HepG2 (cell line): ENCODE data around the gene GRID1. TPM values are rescaled to one million over a fixed set of nuclear protein-coding genes. Genes with fewer than 3 reads are reported as not detected.

ENCODE experiments used
- ATAC-seq: fragments of 200-7000 bp; cut with Tn5 transposase; 3 replicates; pipeline ENCODE4 v1.9.1; 2020; ENCODE audit warnings: mild to moderate bottlenecking, moderate library complexity
- BruUV-seq: library from RNA; stranded (reverse); fragments of 400-500 nt; replicated peaks from 2 replicates; lab custom pipeline; 2021; lab: Mats Ljungman, UMichigan
- CTCF ChIA-PET: fragments of 300-600 bp; formaldehyde crosslinking; extraction: SDS; loops from one replicate; lab custom pipeline; 2021; ENCODE audit warnings: low total read pairs, inconsistent platforms, low intra/inter-chr PET ratio; lab: Yijun Ruan, JAX
- POLR2A ChIA-PET: fragments of 350-600 bp; sonication (Branson Sonifier 250); formaldehyde crosslinking; loops from one replicate; lab custom pipeline; 2020; ENCODE audit warnings: antibody characterized with exemption, inconsistent platforms; lab: Yijun Ruan, JAX
- DNase-seq: peaks from one replicate; pipeline ENCODE4 v3.0.0-alpha.2; 2015; ENCODE audit warnings: low spot score
- FAIRE-seq: peaks from 3 replicates; lab custom pipeline; 2011; peaks lifted over from hg19 to GRCh38; lab: Jason Lieb, UNC
- H2AFZ ChIP-seq: one replicate; pipeline ENCODE4 v1.6.1; 2011; ENCODE audit warnings: low read length, inconsistent platforms
- H3K27ac ChIP-seq: fragments of 300-600 bp; 3 replicates; pipeline ENCODE4 v1.8.0; 2011; ENCODE audit warnings: mixed run types, mild to moderate bottlenecking, mixed read lengths, low read length, inconsistent platforms; ENCODE audit not compliant: insufficient read depth; ENCODE audit errors: extremely low read length
- H3K27me3 ChIP-seq, 2 experiments: fragments of 200-600 bp in 1 of 2; 2 replicates in 1 of 2; 3 replicates in 1 of 2; pipeline versions ENCODE4 v1.6.0 to v1.8.0; 2011; ENCODE audit warnings: low read length in 2 of 2, mild to moderate bottlenecking in 2 of 2, moderate library complexity in 2 of 2, inconsistent platforms in 1 of 2; ENCODE audit not compliant: insufficient read depth in 2 of 2, control insufficient read depth in 1 of 2
- H3K36me3 ChIP-seq, 2 experiments: fragments of 200-600 bp in 1 of 2; replicated peaks in 1 of 2; 2 replicates in 1 of 2; 3 replicates in 1 of 2; pipeline versions ENCODE4 v1.5.1 to v1.8.0; 2011; ENCODE audit warnings: low read length in 2 of 2, inconsistent platforms in 1 of 2; ENCODE audit not compliant: insufficient read depth in 2 of 2, control insufficient read depth in 1 of 2
- H3K4me1 ChIP-seq: 2 replicates; pipeline ENCODE4 v1.5.1; 2012; ENCODE audit warnings: low read length, inconsistent platforms; ENCODE audit not compliant: insufficient read depth
- H3K4me2 ChIP-seq: 2 replicates; pipeline ENCODE4 v1.6.0; 2011; ENCODE audit warnings: low read depth, low read length, inconsistent platforms
- H3K4me3 ChIP-seq, 3 experiments: fragments of 200-600 bp in 1 of 3; sonication (generic), shearing (Covaris generic) in 1 of 3; replicated peaks in 1 of 3; 2 replicates each; pipeline ENCODE4 v1.5.1; 2011 to 2016; ENCODE audit warnings: low read length in 3 of 3, inconsistent platforms in 2 of 3, low read depth in 2 of 3, mild to moderate bottlenecking in 2 of 3, control low read depth in 1 of 3, mixed read lengths in 1 of 3; ENCODE audit not compliant: insufficient read depth in 1 of 3
- H3K79me2 ChIP-seq: one replicate; pipeline ENCODE4 v1.6.1; 2011; ENCODE audit warnings: low read length, inconsistent platforms; ENCODE audit not compliant: insufficient read depth
- H3K9ac ChIP-seq: 2 replicates; pipeline ENCODE4 v1.6.0; 2011; ENCODE audit warnings: mild to moderate bottlenecking, low read depth, low read length, inconsistent platforms; ENCODE audit not compliant: insufficient read depth
- H3K9me3 ChIP-seq: 2 replicates; pipeline ENCODE4 v1.5.1; 2012; ENCODE audit warnings: mild to moderate bottlenecking, low read length
- H4K20me1 ChIP-seq: 2 replicates; pipeline ENCODE4 v1.6.0; 2011; ENCODE audit warnings: inconsistent platforms, mild to moderate bottlenecking, low read length, moderate library complexity; ENCODE audit not compliant: insufficient read depth
- CBX5 ChIP-seq: sonication (generic); formaldehyde crosslinking; IDR thresholded peaks from 2 replicates; pipeline ENCODE4 v1.4.0; 2020; ENCODE audit warnings: missing genetic modification reagents, borderline replicate concordance
- GTF2F1 ChIP-seq: fragments of 150-350 bp; IDR thresholded peaks from 2 replicates; pipeline ENCODE4 v1.6.1; 2014; ENCODE audit warnings: low read length
- MAFK ChIP-seq, 2 experiments: IDR thresholded peaks in 1 of 2; conservative IDR thresholded peaks in 1 of 2; 2 replicates each; pipeline ENCODE4 v1.6.1; 2011; ENCODE audit warnings: improper control_type of control experiment in 2 of 2, low read length in 2 of 2
- SMARCC2 ChIP-seq: fragments of 450-650 bp; IDR thresholded peaks from 2 replicates; pipeline ENCODE4 v1.6.1; 2017; ENCODE audit warnings: antibody characterized with exemption, mild to moderate bottlenecking
- SP2 ChIP-seq: sonication (generic); formaldehyde crosslinking; IDR thresholded peaks from 2 replicates; pipeline ENCODE4 v1.5.1; 2020; ENCODE audit warnings: mild to moderate bottlenecking, missing genetic modification reagents
- TARDBP ChIP-seq: sonication (generic); formaldehyde crosslinking; IDR thresholded peaks from 2 replicates; pipeline ENCODE4 v1.8.0; 2022; ENCODE audit warnings: mild to moderate bottlenecking, missing genetic modification reagents
- TCF7 ChIP-seq: sonication (generic); IDR thresholded peaks from 2 replicates; pipeline ENCODE4 v1.6.1; 2016; ENCODE audit warnings: antibody characterized with exemption, low read depth
- ZBTB7B ChIP-seq: sonication (generic); formaldehyde crosslinking; IDR thresholded peaks from 2 replicates; pipeline ENCODE4 v1.4.0; 2020; ENCODE audit warnings: missing genetic modification reagents
- ZKSCAN1 ChIP-seq: fragments of 150-350 bp; IDR thresholded peaks from 2 replicates; pipeline ENCODE4 v1.6.1; 2014; ENCODE audit warnings: low read length
- ZNF44 ChIP-seq: sonication (generic); formaldehyde crosslinking; IDR thresholded peaks from 2 replicates; pipeline ENCODE4 v1.5.1; 2020; ENCODE audit warnings: mild to moderate bottlenecking, missing genetic modification reagents
- ZNF883 ChIP-seq: sonication (generic); formaldehyde crosslinking; IDR thresholded peaks from 2 replicates; pipeline ENCODE4 v1.5.1; 2020; ENCODE audit warnings: mild to moderate bottlenecking, missing genetic modification reagents; ENCODE audit errors: not compliant biosample characterization
- ZSCAN22 ChIP-seq: sonication (generic); formaldehyde crosslinking; IDR thresholded peaks from 2 replicates; pipeline ENCODE4 v1.4.0; 2020; ENCODE audit warnings: mild to moderate bottlenecking, missing genetic modification reagents
- ZSCAN31 ChIP-seq: sonication (generic); formaldehyde crosslinking; IDR thresholded peaks from 2 replicates; pipeline ENCODE4 v1.5.0; 2020; ENCODE audit warnings: low read depth, mild to moderate bottlenecking, missing genetic modification reagents
- WGBS: methylation state at CpG from one replicate; pipeline ENCODE4 v1.1.6; 2017; ENCODE audit warnings: low lambda C conversion rate; 5-methylcytosine and 5-hydroxymethylcytosine counted together
- in situ Hi-C: cut with HindIII; loops from 2 replicates; pipeline ENCODE4 v1.10.0; 2017; ENCODE audit warnings: low pct_unique_long_range_greater_than_20kb; ENCODE audit not compliant: extremely low pct_ligation_motif_present
- intact Hi-C: fragments of 100-400 bp; cut with micrococcal nuclease; formaldehyde crosslinking; loops from one replicate; pipeline ENCODE4 v1.10.0; 2022; ENCODE audit not compliant: unreplicated experiment
- polyA plus RNA-seq, 8 experiments: library from polyadenylated mRNA; depleted of rRNA in 3 of 8; stranded (reverse) in 7 of 8; unstranded in 1 of 8; fragments of >200 nt; fragmentation: Illumina TruSeq in 4 of 8; extraction: Trizol in 4 of 8; gene quantifications; 2 replicates each; pipeline versions ENCODE4 v1.2.1 to v1.2.3, GENCODE V29; 2011 to 2016; ENCODE audit warnings: low read depth in 4 of 8, missing spikeins in 1 of 8, mixed read lengths in 1 of 8; ENCODE audit not compliant: insufficient read depth in 1 of 8
- total RNA-seq, 5 experiments: library from RNA; depleted of rRNA; stranded (reverse); fragments of >200 nt; fragmentation: Illumina TruSeq; extraction: Trizol; gene quantifications; 2 replicates each; pipeline ENCODE4 v1.2.3, GENCODE V29; 2016; ENCODE audit warnings: low read depth in 1 of 5
- TF ChIP-seq, protein P1 (sequence below): sonication (generic); formaldehyde crosslinking; IDR thresholded peaks from 2 replicates; pipeline ENCODE4 v1.5.1; 2020; ENCODE audit warnings: mild to moderate bottlenecking, missing genetic modification reagents, borderline replicate concordance

The GRID1 gene
- total and polyA plus RNA-seq, 2 of the 13 experiments (the other 11 are each of a cell fraction or from before 2014, with no cell fraction given) = 0.05 TPM; not detected in 1

GRCh38 chr10:85600026-85600743 lies 766.4 kb downstream of the GRID1 start:
- ATAC-seq = no peak
- no peak for DNase-seq
- CTCF ChIA-PET = no interaction called here
- Histone ChIP-seq H3K4me3 (no peak overlapping the region), H3K9ac (no peak overlapping the region), H3K4me2 (no peak overlapping the region), H4K20me1 (no peaks in the 10 kb centered on the region), H3K36me3 (no peaks in the 10 kb centered on the region), H3K27ac (no peak overlapping the region), H3K4me1 (no peaks in the 10 kb centered on the region)
- WGBS = 4% methylated on average over 5 of the region's 5 CpGs
- in situ Hi-C loops = no loop called here
- no TSS peak for BruUV-seq
- 0 out of 4 replicates have a peak, but pooled peaks have one; percentile 12 to 27 for TF ChIP-seq MAFK (conservative IDR thresholded peaks at IDR 0.05 in 1 of 2, IDR thresholded peaks at IDR 0.05 in 1 of 2; ENCODE audit: low read length in 2 of 2)
- no peak for TF ChIP-seq GTF2F1
- TF ChIP-seq ZKSCAN1 = no peak
- TF ChIP-seq, all 625 proteins: peak for 1
- Histone ChIP-seq H3K9me3 (no peaks in the 10 kb centered on the region), H2AFZ (no peak overlapping the region), H3K79me2 (no peaks in the 10 kb centered on the region), H3K27me3 (peaks cover 0 to 3% of the 10 kb centered on the region in 2 experiments; a peak in 1 of 5 replicates)
- intact Hi-C loops = no loop called here
- FAIRE-seq = no peak
- POLR2A ChIA-PET = no interaction called here

DNA sequence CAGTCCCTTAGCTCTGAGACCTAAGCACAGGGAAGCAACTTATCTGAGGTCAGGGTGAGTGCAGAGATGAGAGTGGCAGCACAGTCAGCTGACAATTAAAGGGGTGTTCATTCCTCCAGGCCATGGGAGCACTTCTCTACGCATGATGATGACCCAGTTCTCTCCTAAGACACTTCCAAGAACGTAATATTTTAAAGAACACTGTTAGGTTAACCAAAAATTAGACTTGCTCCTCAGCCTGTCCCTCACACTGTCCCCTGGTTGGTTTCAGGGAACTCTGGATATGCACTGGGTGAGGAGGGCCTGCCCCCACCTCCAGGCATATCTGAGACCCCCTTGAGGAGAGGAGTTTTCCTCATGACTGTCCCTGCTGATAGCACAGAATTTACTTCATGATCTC lies 767.5 kb downstream of the GRID1 start:
- H3K4me1 ChIP-seq = no peaks in the 10 kb centered on the region
- ATAC-seq = no peak
- ChIA-PET POLR2A (no interaction called here), CTCF (no interaction called here)
- H3K4me2 ChIP-seq = no peak overlapping the region
- intact Hi-C loops (no loop called here), in situ Hi-C loops (no loop called here)
- DNase-seq = no peak
- H3K36me3 ChIP-seq = no peaks in the 10 kb centered on the region
- no peak overlapping the region for H2AFZ ChIP-seq
- H4K20me1 ChIP-seq = no peaks in the 10 kb centered on the region
- H3K27ac ChIP-seq = no peak overlapping the region
- BruUV-seq = no TSS peak
- H3K79me2 ChIP-seq = no peaks in the 10 kb centered on the region
- no peak overlapping the region for H3K9ac ChIP-seq
- no peak overlapping the region for H3K4me3 ChIP-seq
- 0% methylated on average over 2 of the region's 2 CpGs for WGBS
- no peak for FAIRE-seq
- no peaks in the 10 kb centered on the region for H3K9me3 ChIP-seq
- H3K27me3 ChIP-seq = peaks cover 0 to 3% of the 10 kb centered on the region in 2 experiments; a peak in 1 of 5 replicates
- TF ChIP-seq CBX5 (CRISPR knock-in tag) (no peak), ZNF883 (CRISPR knock-in tag) (no peak), ZNF44 (CRISPR knock-in tag) (no peak), SMARCC2 (no peak), ZBTB7B (CRISPR knock-in tag) (no peak), ZSCAN31 (CRISPR knock-in tag) (no peak), ZSCAN22 (CRISPR knock-in tag) (no peak), TCF7 (no peak), TARDBP (CRISPR knock-in tag) (no peak), SP2 (CRISPR knock-in tag) (no peak)
- TF ChIP-seq, protein P1, sequence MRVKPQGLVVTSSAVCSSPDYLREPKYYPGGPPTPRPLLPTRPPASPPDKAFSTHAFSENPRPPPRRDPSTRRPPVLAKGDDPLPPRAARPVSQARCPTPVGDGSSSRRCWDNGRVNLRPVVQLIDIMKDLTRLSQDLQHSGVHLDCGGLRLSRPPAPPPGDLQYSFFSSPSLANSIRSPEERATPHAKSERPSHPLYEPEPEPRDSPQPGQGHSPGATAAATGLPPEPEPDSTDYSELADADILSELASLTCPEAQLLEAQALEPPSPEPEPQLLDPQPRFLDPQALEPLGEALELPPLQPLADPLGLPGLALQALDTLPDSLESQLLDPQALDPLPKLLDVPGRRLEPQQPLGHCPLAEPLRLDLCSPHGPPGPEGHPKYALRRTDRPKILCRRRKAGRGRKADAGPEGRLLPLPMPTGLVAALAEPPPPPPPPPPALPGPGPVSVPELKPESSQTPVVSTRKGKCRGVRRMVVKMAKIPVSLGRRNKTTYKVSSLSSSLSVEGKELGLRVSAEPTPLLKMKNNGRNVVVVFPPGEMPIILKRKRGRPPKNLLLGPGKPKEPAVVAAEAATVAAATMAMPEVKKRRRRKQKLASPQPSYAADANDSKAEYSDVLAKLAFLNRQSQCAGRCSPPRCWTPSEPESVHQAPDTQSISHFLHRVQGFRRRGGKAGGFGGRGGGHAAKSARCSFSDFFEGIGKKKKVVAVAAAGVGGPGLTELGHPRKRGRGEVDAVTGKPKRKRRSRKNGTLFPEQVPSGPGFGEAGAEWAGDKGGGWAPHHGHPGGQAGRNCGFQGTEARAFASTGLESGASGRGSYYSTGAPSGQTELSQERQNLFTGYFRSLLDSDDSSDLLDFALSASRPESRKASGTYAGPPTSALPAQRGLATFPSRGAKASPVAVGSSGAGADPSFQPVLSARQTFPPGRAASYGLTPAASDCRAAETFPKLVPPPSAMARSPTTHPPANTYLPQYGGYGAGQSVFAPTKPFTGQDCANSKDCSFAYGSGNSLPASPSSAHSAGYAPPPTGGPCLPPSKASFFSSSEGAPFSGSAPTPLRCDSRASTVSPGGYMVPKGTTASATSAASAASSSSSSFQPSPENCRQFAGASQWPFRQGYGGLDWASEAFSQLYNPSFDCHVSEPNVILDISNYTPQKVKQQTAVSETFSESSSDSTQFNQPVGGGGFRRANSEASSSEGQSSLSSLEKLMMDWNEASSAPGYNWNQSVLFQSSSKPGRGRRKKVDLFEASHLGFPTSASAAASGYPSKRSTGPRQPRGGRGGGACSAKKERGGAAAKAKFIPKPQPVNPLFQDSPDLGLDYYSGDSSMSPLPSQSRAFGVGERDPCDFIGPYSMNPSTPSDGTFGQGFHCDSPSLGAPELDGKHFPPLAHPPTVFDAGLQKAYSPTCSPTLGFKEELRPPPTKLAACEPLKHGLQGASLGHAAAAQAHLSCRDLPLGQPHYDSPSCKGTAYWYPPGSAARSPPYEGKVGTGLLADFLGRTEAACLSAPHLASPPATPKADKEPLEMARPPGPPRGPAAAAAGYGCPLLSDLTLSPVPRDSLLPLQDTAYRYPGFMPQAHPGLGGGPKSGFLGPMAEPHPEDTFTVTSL (CRISPR knock-in tag) = no peak
